PFSK-1 (cell line): ENCODE results near the gene SIRT2.

Source experiments
- POLR2AphosphoS5 ChIP-seq: IDR thresholded peaks from 2 replicates; pipeline ENCODE4 v1.6.1; 2012; ENCODE audit warnings: low read depth, mild to moderate bottlenecking, control low read depth, low read length, moderate library complexity
- REST ChIP-seq, 2 experiments: IDR thresholded peaks; 2 replicates each; pipeline versions ENCODE4 v1.6.1 to v1.8.0; 2011 to 2012; ENCODE audit warnings: low read depth in 2 of 2, low read length in 2 of 2, control low read depth in 1 of 2, inconsistent platforms in 1 of 2, mild to moderate bottlenecking in 1 of 2, moderate library complexity in 1 of 2; ENCODE audit not compliant: insufficient read depth in 1 of 2

- no peak for TF ChIP-seq REST (IDR thresholded peaks at IDR 0.05; ENCODE audit: insufficient read depth in 1 of 2, low read depth in 2 of 2, low read length in 2 of 2)
- TF ChIP-seq POLR2AphosphoS5 = no peak
These were observed 20.6 kb upstream of the SIRT2 start for GRCh38 chr19:38919837-38920601.
